ENCODE data around the gene HBD.

HBD gene

DNA sequence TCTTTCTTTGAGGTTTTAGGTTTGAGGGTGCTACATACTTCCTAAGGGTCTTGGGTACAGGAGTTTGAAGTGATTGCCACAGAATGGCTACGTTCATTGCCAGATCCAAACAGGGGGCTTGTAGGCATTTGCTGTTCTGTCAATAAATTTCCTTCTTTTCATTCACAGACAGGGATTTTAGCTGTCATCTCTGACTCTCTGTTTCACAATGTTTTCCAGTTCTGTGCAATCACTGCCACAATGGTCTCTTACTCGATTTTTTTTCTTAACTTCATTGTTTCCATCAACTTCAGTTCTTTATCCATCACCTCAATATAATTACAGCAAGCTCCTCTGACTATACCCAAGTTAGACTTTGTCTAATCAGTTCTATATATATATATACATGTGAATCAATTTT lies 6.2 kb upstream of the HBD start:
- H3K4me3 ChIP-seq (replicated peaks; ENCODE audit: low read depth, low read length) = no peak overlapping the region
- DNase-seq (ENCODE audit: extremely low read depth, low read depth) = no peak
- TF ChIP-seq, protein P1, sequence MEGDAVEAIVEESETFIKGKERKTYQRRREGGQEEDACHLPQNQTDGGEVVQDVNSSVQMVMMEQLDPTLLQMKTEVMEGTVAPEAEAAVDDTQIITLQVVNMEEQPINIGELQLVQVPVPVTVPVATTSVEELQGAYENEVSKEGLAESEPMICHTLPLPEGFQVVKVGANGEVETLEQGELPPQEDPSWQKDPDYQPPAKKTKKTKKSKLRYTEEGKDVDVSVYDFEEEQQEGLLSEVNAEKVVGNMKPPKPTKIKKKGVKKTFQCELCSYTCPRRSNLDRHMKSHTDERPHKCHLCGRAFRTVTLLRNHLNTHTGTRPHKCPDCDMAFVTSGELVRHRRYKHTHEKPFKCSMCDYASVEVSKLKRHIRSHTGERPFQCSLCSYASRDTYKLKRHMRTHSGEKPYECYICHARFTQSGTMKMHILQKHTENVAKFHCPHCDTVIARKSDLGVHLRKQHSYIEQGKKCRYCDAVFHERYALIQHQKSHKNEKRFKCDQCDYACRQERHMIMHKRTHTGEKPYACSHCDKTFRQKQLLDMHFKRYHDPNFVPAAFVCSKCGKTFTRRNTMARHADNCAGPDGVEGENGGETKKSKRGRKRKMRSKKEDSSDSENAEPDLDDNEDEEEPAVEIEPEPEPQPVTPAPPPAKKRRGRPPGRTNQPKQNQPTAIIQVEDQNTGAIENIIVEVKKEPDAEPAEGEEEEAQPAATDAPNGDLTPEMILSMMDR (IDR thresholded peaks at IDR 0.05; ENCODE audit: low read depth, low read length, missing control alignments) = no peak

DNA sequence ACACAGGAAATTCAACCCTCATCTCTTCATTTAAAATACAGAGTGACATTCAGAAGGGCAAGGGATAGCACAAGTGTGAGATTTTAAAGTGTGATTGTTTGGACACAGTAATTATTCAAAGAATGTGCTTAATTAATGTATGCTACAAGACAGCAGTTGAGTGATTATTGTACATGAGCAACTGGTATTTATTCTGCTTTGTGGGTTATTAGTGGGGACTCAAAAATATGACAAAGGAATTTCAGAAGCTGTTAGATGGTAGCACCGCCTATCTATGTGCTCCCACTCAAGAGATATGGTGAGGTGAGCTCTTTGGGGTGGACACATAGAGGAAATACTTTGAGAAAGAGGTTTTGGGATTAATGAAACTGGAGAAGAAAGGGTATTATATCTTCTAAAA lies 5.8 kb upstream of the HBD start:
- TF ChIP-seq, protein P1 (IDR thresholded peaks at IDR 0.05; ENCODE audit: low read depth, low read length, missing control alignments) = no peak
- no peak overlapping the region for H3K4me3 ChIP-seq (replicated peaks; ENCODE audit: low read depth, low read length)
- DNase-seq (ENCODE audit: extremely low read depth, low read depth) = no peak

GRCh38 chr11:5239046-5239445 lies 4.8 kb upstream of the HBD start:
- TF ChIP-seq, protein P1 (IDR thresholded peaks at IDR 0.05; ENCODE audit: low read depth, low read length, missing control alignments) = no peak
- no peak overlapping the region for H3K4me3 ChIP-seq (replicated peaks; ENCODE audit: low read depth, low read length)
- no peak for DNase-seq (ENCODE audit: extremely low read depth, low read depth)

- H3K4me3 ChIP-seq (replicated peaks; ENCODE audit: low read depth, low read length) = no peak overlapping the region
- TF ChIP-seq, protein P1 (IDR thresholded peaks at IDR 0.05; ENCODE audit: low read depth, low read length, missing control alignments) = no peak
- DNase-seq (ENCODE audit: extremely low read depth, low read depth) = no peak
These were observed 4.2 kb upstream of the HBD start for GRCh38 chr11:5238486-5238885.

GRCh38 chr11:5237420-5237819 lies 3.1 kb upstream of the HBD start:
- TF ChIP-seq, protein P1 (IDR thresholded peaks at IDR 0.05; ENCODE audit: low read depth, low read length, missing control alignments) = no peak
- DNase-seq (ENCODE audit: extremely low read depth, low read depth) = no peak
- H3K4me3 ChIP-seq (replicated peaks; ENCODE audit: low read depth, low read length) = no peak overlapping the region

- TF ChIP-seq, protein P1 (IDR thresholded peaks at IDR 0.05; ENCODE audit: low read depth, low read length, missing control alignments) = no peak
These were observed 1.2 kb upstream of the HBD start for GRCh38 chr11:5235364-5236095.

GRCh38 chr11:5233307-5233706 lies 976 bp downstream of the HBD start:
- H3K4me3 ChIP-seq (replicated peaks; ENCODE audit: low read depth, low read length) = no peak overlapping the region
- TF ChIP-seq, protein P1 (IDR thresholded peaks at IDR 0.05; ENCODE audit: low read depth, low read length, missing control alignments) = no peak
- no peak for DNase-seq (ENCODE audit: extremely low read depth, low read depth)

More at GRCh38 chr11:5235364-5236095, 1.2 kb upstream of the HBD start:
- no peak for DNase-seq (ENCODE audit: extremely low read depth, low read depth)
- no peak overlapping the region for H3K4me3 ChIP-seq (replicated peaks; ENCODE audit: low read depth, low read length)
